Activated CD4-positive, alpha-beta T cell treated with anti-CD3 and anti-CD28 coated beads for 4 hours (primary cell): ENCODE measurements around the gene CAMTA2.

Experiments
- DNase-seq, 2 donors: peaks; one replicate each; pipeline ENCODE4 v3.0.0-alpha.2; 2020

CAMTA2 gene

GRCh38 chr17:5000237-5000639 lies 12.8 kb upstream of the CAMTA2 start:
- no peak for DNase-seq

DNA sequence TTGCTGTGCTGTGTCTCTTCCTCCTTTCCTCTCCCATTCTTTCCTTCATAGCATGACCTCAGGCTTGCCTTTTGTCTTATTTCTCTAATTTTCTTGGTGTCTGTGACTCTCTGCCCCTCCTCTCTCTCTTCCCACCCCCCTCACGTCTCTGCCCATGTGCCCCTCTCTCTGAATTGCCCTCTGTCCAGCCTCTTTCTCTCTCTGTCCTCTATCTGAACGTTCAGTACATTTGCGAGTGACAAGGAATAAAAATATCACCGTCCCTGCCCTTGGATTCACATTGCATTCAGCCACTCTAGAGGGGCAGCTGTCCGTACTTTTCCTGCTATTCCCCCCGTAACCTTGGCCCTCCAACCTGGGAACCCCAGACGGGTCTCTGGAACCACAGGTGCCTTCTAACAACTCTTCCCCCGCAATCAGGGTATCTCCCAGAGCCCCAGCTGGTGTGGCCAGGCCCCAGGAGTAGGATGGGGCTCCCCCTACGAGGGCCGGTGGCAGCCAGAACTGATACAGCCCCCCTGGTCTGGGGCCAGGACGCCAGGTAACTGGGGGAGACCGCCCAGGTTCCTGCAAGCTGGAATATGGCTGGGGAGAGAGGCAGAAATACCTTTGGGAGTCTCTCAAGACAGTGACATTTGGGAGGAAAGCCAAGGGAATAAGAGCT lies 12.1 kb upstream of the CAMTA2 start:
- DNase-seq, result no peak

DNA sequence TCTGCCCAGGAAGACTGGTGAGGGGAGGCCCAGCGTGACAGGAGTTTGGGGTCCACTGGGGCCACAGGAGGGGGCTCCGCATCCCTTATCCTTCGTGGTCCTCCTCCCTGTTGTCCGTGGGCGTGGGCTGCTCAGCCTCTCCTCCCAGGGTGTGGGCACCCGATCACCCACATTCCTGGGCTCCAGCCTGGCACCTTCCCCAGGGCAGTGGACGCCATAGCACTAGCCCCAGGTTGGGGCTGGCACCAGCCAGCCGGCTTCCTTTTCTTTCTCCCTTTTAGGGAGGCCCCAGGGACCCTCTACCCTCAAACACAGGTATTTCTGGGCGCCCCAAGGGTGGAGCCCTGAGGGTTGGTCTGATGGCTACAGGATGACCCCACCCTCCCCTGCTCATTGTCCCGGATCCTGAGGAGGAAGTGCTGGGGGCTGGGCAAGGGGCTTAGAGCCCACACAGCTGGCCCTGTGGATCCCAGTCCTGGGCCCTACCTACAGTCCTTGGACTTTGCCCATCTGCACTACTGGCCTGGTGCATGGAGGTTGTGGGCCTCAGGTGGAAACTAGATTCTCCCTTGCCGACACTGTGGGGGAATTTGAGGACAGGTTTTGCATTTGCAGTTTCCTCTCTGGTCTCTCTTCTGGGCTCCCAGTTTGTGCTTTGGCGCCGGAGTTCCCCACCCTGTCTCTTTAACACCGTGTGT lies 11.4 kb upstream of the CAMTA2 start:
- DNase-seq, result no peak

GRCh38 chr17:4998027-4998731 lies 10.7 kb upstream of the CAMTA2 start:
- no peak for DNase-seq

DNA sequence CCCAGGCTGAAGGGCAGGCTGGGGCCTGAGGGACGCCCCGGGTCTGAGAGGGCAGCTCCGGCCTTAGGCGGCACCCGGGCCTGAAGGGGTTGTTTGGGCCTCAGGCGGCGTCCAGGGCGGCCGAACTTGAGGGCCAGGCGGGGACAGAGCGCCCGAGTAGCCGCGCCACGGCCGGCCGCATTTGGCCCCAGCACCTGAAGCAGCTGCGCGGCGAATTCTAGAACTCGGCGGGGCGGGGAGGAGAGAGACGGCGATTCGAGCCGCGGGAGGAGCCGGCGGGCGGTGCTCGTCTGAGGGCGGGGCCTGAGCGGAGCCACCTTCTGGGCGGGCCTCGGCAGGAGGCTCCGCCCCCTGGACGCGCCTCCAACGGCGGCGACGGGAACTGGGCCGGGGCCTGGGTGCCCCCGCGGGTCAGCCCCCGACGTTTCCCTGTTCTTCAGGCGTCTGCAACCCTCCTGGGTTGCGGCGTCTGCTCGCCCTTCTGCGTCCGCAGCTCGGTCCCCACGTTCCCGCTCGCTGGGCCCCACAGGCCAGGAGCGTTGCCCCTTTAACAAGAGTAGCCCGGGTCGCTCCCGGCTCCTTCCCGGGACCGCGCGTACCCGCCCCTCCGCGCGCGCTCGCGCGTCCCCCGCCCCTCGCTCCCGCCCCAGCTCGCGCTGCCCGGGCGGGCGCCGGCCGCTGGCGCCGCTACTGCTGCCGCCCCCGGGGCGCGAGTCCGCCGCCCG lies 10.0 kb upstream of the CAMTA2 start, which contains the start of the genes INCA1 and KIF1C:
TSS of gene INCA1 (minus strand) at position 221 of the 725 bp plus-strand sequence. CDS start 3,085 bp downstream, outside the sequence.
TSS of gene KIF1C (plus strand) at position 649 of the 725 bp plus-strand sequence. CDS start 2,297 bp downstream, outside the sequence.
- peak; percentile 88 to 90 for DNase-seq

GRCh38 chr17:4994081-4994595 lies 6.7 kb upstream of the CAMTA2 start:
- no peak for DNase-seq

- DNase-seq, result no peak
Observed at GRCh38 chr17:4987767-4988567, 492 bp upstream of the CAMTA2 start.

GRCh38 chr17:4986403-4986802 lies 1.1 kb downstream of the CAMTA2 start:
- no peak for DNase-seq

GRCh38 chr17:4982305-4982704 lies 5.2 kb downstream of the CAMTA2 start:
- DNase-seq, result no peak

- peak; percentile 40 to 63 for DNase-seq
Observed at GRCh38 chr17:4980644-4981216, 6.7 kb downstream of the CAMTA2 start.

- DNase-seq, result no peak
Observed at GRCh38 chr17:4978726-4979125, 8.7 kb downstream of the CAMTA2 start.

DNA sequence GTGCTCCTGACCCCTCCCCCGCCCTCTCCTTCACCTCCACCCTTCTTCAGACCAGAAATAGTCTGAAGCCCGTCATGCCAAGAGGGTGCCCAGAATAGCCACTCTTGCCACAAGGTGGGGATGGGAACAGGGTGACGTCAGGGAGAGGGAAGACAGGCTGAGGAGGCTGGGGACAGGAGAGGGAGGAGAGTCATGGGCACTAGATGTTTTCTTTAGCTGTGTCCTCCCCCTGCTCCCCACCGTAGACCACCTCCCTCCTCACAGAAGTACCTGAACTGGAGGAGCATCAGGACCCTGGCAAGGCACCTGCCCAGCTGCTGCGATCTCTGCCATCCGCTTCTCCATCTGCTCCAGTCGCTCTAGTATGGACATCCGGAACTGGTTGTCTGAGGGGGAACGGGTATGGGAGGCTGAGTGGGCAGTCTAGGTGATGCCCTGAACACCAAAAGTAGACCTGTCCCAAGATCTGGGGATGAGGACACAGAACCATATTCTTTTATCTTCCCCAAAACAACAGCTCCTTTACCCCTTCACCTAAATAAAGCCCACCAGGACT lies 13.3 kb downstream of the CAMTA2 start:
- no peak for DNase-seq

- no peak for DNase-seq
Observed at GRCh38 chr17:4973256-4974114, 14.0 kb downstream of the CAMTA2 start.

DNA sequence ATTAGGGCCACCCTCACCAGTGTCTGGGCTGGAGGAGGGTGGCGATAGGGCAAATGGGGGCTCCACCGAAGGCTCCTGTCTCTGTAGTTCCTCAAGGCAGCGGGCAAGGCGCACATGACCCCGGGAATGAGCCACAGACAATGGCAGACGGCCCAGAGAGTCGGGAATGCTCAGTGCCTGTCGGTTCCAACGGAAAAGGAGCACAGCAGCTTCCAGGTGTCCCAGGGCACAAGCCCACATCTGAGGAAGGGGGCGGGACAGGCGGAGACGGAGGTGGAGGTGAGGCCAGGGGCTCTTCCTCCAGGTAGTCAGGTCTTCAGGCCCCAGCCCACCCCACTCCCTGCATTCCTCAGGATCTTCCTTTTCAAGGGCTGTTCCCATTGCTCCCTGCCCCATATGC lies 14.7 kb downstream of the CAMTA2 start:
- no peak for DNase-seq

- no peak for DNase-seq
Observed at GRCh38 chr17:4972322-4972721, 15.2 kb downstream of the CAMTA2 start.

DNA sequence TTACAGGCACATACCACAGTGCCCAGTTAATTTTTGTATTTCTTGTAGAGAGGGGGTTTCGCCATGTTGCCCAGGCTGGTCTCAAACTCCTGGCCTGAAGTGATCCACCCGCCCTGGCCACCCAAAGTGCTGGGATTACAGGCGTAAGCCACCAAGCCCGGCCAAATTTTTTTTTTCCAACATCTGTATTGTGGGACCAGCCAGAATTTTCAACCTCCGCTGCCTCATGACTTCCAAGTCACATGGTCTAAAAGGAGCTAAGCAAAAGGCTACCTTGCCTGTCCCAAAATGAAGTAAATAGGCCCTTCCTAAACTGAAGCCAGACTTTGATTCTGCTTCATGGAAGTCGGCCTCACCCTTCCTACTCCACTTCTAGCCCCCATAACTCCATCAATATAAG lies 15.6 kb downstream of the CAMTA2 start:
- DNase-seq, result no peak

GRCh38 chr17:4970273-4970672 lies 17.2 kb downstream of the CAMTA2 start:
- DNase-seq, result no peak

DNA sequence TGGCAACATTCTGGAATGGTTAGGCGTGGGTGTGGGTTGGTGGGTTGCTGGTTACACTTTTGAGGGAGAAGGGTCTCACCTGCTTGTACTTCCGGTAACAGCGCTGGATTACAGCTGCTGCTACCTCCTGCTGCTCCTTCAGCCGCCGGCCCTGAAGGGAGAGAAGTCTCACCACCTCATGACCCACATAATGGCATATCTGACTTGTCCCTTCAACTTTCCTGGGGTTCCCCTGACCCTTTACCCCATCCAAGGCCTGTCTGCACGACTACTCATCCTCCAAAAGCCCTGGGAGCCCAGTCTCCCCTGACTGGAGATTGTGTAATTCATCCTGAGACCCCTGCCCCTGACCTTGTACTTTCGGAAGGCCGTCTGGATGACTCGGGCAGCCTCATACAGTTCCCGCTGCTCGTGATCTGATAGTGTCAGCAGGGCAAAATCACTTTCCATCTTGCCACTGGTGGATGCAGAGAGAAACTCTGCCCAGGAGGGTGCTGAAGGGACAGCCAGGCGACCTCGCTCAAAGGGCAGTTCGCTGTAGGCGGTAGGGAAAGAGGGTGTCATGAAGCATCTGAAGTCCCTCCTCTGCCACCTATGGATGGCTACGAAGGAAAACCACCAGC lies 17.8 kb downstream of the CAMTA2 start:
- DNase-seq, result peak; percentile 21 to 47

GRCh38 chr17:4969047-4969550 lies 18.4 kb downstream of the CAMTA2 start:
- peak in 1 of 2 donors; percentile 45 for DNase-seq
